GM18511 (cell line): Measurements from ENCODE around the gene SPATA46.
"Not testable (repeated sequence)": the region's sequence is repeated elsewhere in the genome, so short reads cannot be mapped to it uniquely, and the experiment has no call there.

Experiments used
- ATAC-seq: cut with Tn5 transposase; IDR thresholded peaks from one replicate; pipeline ENCODE4 v1.9.1; 2021; ENCODE audit warnings: mild to moderate bottlenecking, moderate library complexity; ENCODE audit not compliant: unreplicated experiment

Gene SPATA46, protein sequence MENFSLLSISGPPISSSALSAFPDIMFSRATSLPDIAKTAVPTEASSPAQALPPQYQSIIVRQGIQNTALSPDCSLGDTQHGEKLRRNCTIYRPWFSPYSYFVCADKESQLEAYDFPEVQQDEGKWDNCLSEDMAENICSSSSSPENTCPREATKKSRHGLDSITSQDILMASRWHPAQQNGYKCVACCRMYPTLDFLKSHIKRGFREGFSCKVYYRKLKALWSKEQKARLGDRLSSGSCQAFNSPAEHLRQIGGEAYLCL

DNA sequence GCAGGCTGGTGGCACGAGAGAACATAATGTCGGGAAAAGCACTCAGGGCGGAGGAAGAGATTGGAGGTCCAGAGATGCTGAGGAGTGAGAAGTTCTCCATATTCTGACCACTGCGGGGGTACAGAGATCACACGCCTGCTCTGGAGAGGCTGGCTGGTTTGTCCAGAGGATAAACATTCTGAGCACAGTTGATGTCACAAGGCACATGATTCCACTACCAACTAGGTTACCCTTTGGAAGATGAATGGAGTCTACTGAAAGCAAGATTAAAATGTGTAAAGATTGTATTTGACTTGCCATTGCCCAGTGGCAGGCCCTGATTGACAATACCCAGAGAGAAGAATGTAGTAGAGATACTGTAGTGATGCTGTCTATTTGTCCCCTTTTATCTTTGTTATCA lies at the start of gene SPATA46:
Gene SPATA46, minus strand, starts transcription at position 164 of the 400 bp plus-strand sequence. Its CDS starts 64 bp downstream, at position 100.
- no peak for ATAC-seq

DNA sequence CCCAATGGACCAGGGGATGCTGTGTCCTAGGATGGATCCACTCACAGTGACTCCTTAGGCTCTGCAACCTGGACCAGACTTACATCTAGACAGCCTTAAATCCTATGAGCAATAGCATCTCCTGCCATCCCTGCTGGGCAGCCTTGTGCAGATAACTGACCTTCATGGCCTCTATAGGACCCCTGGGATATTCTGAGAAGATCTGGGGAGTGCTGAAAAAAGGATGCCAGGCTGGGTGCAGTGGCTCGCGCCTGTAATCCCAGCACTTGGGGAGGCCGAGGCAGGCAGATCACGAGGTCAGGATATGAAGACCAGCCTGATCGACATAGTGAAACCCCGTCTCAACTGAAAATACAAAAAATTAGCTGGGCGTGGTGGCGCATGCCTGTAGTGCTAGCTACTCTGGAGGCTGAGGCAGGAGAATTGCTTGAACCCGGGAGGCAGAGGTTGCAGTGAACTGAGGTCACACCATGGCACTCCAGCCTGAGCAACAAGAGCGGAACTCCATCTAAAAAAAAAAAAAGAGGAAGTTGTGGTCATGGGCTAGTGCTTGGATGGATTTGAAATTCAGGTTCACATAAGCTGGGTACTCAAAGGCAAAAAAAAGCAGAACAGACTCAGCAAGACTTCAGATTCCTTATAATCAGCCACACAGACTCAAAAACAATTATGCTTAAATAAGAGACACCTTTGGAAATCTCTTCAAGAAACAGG lies 46.2 kb upstream of the SPATA46 start:
- no peak for ATAC-seq

DNA sequence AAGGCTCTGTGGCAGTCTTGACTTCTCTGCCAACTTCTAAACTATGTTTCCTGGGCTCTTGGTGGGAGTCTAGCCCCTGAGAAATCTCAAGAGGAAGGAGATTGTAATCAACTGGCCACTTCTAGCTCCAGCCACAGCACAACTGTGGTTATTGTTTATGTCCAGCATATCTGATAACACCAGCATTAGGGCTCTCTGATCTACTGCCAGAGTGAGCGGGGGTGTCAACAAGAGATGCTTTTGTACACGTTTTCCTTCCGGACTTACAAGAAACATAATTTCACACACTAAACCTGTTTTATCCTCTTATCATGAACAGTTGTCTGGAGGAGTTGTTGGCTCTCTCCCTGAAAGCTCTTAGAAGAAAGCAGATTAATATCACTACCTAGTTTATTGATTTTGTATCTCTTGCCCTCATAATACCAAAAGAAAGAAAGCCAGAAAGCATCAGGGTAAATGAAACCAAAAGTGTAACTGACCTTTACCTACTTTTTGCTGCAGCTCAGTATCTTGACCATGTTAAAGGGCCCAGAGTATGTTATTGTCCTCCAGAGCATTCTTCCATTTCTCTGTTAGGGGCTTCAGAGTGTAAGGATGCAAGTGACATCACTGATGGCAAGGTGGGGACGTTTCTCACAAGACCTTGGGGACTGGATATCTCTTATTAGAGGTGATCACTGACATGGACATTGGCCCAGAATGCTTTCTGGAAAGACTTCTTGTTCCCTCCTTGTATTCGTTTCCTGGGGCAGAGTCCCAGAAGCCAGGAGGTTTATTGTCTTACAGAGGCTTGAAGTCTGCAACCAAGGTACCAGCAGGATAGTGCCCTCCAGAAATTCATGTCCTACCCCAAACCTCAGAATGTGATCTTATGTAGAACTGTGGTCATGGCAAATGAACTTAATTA lies 44.9 kb upstream of the SPATA46 start:
- ATAC-seq, result no peak

DNA sequence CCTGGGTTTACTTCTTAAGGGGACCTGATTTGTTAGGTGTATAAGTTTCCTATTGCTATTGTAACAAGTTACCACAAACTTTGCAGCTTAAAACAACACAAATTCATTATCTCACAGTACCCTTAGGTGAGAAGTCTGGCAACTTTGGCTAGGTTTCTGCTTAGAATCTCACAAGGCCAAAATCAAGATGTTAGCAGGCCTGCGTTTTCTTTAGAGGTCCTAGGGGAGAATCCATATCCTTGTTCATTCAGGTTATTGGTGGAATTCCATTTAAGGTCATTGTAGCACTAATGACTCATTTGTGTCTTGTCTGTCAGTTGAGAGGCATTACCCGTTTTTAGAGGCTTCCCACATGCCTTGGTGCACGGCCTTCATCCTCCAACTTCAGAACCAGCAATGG lies 43.5 kb upstream of the SPATA46 start:
- ATAC-seq, result no peak

DNA sequence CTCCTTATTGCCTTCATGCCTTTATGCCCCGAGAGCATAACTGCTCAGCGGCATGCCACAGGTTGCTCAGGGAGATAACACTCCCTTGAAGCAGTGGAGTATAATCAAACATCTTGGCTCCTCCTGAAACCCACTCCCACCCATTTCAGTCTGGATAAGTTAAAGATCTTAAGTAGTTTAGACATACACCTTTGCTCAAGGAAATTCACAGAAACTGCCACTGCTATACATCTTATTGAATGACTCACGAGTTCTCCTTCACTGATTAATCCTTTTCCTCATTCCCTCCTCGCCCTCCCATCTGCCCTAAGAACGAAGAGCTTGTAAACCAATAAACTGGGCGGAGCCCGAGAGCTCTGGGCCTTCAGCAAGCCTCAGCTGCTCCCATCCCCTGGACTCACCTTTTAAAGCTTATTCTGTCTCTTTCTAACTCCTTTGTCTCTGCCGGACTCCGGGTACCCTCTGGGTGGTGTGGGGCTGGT lies 42.8 kb upstream of the SPATA46 start:
- ATAC-seq, result not testable (repeated sequence)

DNA sequence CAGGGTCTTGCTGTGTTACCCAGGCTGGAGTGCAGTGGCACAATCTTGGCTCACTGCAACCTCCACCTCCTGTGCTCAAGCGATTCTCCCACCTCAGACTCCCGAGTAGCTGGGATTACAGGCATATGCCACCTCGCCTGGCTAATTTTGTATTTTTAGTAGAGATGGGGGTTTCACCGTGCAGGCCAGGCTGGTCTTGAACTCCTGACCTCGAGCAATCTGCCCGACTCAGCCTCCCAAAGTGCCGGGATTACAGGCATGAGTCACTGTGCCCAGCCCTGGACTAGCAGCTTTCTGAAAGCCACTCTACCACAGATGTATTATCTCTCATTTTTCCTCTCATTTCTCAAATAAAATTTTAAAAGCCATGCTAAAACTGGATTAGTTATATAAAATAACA lies 41.9 kb upstream of the SPATA46 start:
- not testable (repeated sequence) for ATAC-seq

DNA sequence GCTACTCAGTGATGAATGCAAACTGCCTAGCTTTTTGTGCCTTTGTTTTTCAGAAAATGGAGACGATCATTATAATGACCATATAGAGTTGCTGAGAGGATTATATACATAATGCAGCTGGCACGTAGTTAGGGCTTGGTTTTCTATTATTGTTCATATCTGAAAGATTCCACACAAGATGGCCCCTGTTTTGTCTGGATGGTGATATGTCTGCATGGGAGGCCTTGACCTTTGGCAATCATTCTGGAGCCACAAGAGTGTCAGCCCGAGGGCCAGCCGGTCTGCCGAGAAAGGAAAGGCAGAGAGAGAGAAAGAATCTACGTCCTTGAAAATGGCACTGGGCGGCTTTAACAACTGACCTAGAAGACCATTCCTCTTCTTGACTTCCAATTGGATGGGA lies 41.0 kb upstream of the SPATA46 start:
- ATAC-seq, result no peak

DNA sequence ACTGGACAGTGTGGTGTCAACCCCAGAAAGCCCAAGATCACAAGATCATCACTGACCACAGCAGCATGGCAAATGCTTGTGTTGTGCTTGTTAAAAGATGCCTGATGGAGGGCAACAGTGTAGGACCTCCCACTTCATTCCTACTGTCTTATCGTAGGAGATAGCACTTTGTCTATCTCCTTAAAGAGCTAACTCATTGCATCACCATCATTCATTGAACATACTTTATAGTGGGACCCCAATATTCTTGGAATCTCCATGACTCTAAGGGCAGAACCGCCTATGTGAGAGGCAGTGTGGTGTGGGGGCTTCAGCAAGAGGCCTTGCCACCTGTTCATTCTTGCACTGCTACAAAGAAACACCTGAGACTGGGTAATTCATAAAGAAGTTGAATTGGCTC lies 40.3 kb upstream of the SPATA46 start:
- ATAC-seq, result no peak

DNA sequence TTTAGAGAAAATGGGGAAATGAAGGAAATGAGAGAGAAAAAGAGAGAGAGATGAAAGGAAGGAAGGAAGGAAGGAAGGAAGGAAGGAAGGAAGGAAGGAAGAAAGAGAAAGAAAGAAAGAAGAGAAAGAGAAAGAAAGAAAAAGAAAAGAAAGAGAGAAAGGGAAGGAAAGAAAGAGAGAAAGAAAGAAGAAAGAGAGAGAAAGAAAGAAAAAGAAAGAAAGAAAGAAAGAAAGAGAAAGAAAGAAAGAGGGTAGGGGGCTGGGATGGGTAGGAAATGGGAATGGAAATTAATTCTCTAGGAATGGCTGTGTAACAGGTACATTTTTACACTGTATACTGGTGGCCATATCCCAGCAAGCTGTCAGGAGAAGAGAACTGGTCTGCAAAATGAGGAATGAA lies 39.6 kb upstream of the SPATA46 start:
- no peak for ATAC-seq

DNA sequence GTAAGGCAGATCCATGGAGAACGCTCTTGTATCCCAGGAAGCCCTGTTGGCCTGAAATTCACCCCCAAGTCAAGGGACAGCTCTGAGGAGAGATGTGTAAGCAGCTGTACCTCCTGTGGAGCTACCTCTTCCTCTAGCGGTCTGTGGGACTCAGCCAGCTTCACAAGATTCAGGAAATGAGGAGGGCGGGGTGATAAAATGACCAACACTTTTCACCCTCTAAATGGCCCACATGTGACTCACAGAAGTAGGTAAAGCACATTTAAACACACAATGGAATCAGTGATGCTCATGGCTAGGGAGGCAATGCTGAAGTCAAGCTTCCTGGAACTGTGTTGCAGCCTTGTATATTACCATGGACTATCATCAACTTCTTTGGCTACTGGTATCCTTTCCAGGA lies 35.3 kb upstream of the SPATA46 start, which contains the start of gene SH2D1B:
Gene SH2D1B, minus strand, starts transcription at position 135 of the 400 bp plus-strand sequence. Its CDS starts 120 bp downstream, at position 15.
- ATAC-seq, result no peak

DNA sequence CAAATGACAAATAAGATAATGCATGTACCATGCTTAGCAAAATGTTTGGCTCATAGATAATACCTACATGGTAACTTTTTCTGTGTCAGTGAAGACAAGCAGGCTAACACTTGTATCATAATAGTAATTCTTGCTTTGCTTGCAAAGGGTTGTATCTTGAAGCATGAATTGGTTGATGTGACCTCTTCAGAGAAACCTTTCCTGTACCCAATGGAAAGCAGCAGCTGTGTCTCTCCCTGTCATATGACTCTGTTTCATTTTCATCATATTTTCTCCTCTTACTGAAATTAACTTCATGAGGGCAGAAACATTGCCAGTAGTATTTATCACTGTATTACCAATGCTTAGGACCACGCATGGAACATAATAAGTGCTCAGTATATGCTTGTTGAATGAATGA lies 30.9 kb upstream of the SPATA46 start:
- ATAC-seq, result no peak

DNA sequence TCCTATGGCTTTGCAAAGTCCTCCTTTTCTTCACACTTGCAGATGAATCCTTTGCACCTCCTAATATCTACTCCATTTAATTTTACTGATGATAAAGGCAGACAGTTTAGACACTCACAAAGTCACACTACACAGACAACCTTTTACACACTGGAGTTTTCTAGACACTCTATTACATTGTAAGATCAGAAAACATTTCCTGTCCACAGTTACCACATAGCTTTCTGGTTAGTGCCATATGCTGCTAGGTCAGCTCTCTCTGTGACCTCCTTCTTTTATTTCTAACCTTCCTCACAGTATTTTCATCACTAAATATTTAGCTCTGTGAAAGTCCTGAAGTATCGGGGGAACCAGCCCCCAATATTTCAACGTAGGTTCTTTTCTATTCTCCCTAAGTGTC lies 30.2 kb upstream of the SPATA46 start:
- no peak for ATAC-seq

DNA sequence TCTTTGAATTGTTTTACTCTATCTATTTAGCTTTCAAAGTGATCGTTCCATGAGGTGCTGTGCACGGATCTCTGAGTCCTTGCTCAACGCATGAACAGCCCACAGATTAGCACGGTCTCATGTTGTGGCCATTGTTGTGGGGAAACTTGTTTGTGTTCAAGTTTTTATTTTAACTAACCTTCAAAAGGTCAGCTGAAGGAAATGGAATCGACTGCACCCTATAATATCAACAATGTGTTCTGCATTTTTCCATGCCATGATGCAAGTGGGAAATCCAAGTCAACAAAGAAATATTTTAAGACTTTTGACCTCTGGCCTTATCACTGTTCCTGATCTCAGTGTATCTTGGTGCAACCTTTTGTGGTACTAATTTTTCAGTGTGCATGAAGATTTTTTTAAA lies 29.1 kb upstream of the SPATA46 start:
- ATAC-seq, result no peak

DNA sequence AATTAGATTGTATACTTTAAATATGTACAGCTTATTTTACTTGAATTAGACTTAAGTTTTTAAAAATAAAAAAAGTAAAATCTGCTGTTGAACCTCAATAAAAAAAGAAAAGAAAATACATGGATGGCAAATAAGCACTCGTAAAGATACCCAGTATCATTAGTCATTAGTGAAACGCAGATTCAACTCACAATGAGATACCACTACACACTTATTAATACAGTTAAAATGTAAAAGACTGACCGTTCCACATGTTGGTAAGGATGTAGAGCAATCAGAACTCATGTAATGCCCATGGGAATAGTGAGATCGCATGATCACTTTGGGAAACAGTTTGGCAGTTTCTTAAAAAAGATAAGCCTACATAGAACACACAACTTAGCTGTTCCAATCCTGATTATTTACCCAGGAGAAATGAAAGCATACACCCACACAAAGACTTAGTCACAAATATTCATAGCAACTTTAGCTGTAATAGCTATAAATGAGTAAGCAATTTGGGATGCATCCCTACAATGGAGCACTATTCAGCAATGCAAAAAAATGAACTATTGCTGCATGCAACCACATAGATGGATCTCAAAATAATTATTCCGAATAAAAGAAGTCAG lies 28.0 kb upstream of the SPATA46 start:
- ATAC-seq, result no peak

DNA sequence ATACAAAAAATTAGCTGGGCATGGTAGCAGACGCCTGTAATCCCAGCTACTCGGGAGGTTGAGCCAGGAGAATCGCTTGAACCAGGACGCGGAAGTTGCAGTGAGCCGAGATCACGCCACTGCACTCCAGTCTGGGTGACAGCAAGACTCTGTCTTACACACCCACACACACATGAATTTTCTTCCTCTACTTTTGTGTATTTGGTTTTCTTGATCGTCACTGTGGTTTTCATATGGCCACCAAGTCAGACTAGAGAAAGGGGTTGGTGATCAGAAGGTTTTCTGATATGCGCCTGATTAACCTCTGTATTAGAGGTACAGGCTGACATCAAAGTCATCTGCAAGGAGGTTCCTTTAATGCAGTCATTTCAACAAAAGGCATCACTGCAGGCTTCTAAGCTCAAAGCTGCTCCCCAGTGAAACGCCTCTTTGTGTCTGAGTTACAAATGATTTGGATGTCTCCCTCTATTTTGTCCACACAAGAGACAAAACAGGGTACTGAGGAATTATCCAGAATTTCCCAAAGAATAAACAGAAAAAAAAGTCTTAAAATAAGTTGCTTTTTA lies 24.2 kb upstream of the SPATA46 start:
- ATAC-seq, result no peak

DNA sequence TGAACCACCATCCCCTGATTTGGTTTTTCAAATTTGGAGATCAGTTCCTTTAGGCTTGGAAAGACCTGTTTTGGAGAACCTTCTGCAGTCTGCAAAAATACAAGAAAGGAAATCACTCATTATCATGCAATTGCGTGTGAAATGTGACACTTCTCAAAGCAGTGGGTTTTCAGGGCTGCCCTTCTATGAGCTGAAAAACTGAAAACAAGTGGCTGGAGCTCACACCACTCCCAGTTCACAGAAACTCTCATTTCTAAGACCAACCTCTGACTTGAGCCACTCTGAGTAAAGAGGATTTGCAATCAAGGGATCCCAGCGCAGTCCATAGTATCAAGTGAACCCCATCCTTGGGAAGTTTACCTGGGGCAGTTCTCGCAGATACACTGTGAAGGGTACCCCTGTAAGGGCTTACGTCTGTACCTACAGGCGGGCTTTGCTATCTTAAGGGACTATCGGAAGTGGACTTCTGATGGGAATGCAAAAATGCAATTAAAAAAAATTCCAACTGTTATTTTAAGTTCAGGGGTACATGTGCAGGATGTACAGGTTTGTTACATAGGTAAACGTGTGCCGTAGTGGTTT lies 22.4 kb upstream of the SPATA46 start:
- ATAC-seq, result no peak

DNA sequence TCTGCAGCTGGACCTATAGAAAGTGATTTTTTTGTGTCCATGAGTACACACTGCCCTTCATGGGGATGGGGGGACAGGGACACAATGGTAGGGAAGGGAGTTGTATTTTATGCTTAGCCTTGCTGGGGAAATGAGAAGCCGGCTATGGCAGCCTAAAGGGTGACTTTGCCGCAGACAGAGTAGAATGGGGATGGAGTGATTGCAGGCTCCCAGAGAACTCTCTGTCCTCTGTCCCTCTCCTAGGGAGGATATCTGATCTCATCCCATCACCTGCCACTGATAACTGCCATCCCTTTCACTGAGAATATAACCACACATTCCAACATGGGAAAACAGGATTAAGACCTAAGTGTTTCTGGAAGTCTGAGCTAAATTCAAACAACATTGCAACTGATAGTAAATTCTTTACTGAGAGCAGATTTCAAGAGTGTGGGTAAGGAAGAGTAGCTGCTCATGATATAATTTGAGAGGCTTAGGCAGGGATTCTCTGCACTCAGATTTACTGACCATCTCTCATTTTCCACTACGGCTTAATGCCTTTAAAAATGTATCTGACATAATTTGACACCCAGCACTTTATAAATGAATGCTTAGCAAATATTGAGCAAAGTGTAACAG lies 21.4 kb upstream of the SPATA46 start:
- no peak for ATAC-seq

DNA sequence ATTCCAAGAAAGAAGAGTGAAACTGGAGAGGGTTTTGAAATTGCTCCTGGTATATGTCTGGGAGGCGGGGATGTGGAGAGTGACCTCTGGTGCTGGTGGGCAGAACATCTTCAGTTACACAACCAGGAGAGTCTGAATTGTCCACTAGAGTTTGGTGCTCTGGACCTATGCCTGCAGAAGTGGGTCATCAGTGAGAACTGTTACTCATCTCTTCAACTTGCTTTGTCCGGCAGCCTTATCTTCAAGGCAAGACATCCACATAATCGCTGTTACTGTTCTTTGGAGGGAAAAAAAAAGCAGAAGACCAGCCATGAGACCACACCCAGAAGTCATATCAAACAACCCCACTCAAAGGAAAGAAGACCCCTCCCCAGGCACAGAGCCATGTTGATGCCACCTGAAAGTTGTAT lies 20.4 kb upstream of the SPATA46 start:
- no peak for ATAC-seq

DNA sequence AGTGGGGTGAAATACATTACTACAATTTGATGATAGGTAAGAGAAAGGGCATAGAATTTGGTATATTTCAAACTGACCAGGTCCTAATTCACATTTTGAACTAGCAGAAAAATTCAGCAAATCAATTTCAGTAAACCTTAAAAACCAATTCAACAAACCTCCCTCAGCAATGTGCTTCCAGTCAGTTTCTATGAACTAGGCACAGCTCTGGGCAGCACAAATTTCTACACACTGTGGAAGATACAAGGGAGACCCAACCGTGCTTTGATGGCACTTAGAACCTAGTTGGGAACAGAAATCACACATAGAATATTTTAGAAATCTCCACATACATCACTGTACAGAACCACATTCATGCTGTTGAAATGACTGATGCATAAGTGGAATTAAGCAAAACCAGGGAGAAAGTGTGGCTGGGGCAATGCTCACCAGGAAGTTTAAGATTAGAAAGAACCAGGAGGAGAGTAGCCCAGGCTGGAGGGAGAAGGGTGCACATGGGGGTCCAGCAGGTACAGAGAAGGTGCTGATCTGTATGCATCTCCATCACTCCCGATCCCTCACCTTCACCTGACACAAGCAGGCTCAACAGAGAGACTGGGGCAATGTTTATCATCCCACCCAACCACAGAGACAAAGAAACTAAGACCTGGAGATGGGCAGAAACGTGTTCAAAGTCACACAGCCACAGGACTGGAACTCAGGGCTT lies 19.7 kb upstream of the SPATA46 start:
- ATAC-seq, result no peak
